ENCODE data around the gene ACTR1A.
"Not testable (repeated sequence)": the region's sequence is repeated elsewhere in the genome, so short reads cannot be mapped to it uniquely, and the experiment has no call there.

Gene ACTR1A

DNA sequence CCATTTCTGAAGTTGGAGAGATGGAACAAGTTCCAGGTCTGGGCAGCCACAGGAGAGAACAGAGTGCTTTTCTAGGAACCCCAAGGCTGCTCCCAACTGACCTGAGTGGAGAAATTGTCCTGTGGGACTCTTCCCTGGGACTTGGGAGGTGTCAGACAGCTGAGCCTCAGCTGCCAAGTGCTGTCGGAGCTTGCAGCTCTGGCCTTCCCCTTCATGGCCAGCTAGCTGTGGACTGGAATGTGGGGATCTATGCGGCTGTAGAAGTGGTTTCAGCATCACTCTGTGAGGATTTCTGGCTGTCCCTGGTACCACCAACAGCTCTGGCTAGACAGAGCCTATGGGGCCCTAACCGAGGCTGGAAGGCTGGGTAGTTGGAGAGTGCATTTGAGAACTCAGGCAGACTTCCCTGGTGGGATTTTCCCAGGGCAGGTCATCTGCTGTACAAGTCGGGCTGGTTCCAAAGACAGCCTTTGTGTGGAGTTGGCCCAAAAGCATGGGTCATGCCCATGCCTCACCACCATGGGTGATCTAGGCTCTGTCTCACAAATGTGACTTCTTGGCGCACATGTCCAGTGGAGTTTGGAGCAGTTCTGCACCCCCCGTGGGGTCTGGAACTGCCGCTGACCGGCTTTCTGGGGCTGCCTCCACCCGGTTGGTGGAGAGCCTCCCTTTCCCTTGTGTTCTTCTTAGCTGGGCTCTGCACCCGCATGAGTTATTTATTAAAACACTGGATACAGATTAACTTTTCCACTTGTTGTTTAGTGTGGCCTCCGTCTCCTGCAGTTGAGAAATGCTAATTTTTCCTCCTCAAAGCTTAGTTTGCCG is 12.2 kb upstream of the ACTR1A start:
- no peak for DNase-seq (ENCODE audit: low spot score)

- DNase-seq (ENCODE audit: low spot score) = peak; percentile 60
Measured at GRCh38 chr10:102511583-102512274, 9.2 kb upstream of the ACTR1A start.

GRCh38 chr10:102509387-102509786 is 6.9 kb upstream of the ACTR1A start:
- no peak for DNase-seq (ENCODE audit: low spot score)

GRCh38 chr10:102508506-102508905 is 6.0 kb upstream of the ACTR1A start:
- DNase-seq (ENCODE audit: low spot score) = no peak

DNA sequence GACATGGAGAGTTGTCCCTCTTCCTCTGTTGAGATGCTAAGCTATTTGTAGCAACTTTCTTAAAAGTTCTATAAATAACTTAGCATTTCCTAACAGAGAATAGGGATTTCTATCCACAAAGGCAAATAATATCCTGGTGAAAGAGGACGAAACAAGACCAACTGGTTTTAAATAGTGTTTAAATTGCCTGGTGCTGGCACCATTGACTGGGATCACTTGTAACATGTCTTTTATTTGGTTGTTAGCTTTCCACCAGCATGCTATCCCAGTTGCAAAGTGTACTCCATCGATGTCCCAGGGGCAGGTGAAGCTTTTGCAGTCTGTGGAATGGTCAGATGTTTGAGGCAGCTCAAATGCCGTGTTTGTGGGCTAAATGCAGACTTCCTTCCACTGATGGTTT is 5.0 kb upstream of the ACTR1A start:
- DNase-seq (ENCODE audit: low spot score) = no peak

- peak; percentile 23 for DNase-seq (ENCODE audit: low spot score)
Measured at GRCh38 chr10:102505462-102506115, 3.1 kb upstream of the ACTR1A start.

DNA sequence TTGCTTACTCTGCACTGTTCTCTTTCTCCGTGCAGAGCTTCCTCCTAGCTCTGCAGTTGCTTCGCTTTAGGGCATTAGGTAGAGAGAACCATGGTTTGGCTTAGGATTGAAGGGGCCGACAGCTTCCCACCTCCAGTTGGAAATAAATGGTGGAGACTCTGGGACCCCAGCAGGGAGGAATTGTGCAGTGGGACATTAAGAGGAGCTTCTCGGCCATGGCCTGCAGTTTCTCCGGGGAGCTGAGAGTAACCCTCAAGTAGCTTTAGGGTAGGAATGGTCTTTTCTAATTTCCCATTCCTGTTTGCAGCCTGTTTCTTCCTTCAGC is 2.4 kb upstream of the ACTR1A start:
- DNase-seq (ENCODE audit: low spot score) = no peak

DNA sequence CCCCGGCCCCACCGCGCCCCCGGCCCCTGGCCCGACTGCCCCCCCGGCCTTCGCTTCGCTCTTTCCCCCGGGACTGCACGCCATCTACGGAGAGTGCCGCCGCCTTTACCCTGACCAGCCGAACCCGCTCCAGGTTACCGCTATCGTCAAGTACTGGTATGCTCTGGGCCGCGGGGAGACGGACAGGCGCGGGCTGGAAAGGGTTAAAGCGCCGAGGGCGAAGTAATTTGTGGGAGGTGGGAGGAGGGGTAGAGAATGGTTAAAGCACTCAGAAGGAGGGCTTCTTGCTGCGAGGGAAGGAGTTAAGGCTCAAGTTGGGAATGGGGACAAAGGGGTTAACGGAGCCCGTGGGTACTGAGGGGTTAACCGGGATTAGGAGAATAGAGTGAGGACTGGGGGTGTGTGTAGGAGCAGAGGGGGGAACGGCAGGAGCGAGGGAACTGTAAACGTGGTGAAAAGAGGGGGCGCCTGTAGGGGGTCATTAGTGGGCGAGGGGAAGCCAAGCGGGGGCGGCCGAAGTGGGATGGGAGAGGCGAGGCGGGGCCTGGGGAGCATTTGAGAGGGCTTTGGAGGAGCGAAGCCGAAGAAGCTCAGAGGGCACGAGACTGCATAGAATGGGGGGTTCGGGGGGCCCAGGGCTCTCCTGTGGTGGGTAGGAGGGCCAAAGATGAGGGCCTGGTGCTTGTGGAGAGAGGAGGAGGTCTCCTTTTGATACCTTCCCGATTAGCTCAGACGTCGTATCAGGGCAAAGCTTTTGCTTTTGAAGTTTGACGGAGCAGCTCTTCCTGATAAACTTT is 1.9 kb upstream of the ACTR1A start:
- DNase-seq (ENCODE audit: low spot score) = peak; percentile 53

- DNase-seq (ENCODE audit: low spot score) = peak; percentile 100
Measured at GRCh38 chr10:102503264-102504178, 1.0 kb upstream of the ACTR1A start, which contains the start of gene SUFU. Gene SUFU, plus strand, starts transcription at chr10:102503972. Its CDS starts 181 bp downstream, at chr10:102504153.

DNA sequence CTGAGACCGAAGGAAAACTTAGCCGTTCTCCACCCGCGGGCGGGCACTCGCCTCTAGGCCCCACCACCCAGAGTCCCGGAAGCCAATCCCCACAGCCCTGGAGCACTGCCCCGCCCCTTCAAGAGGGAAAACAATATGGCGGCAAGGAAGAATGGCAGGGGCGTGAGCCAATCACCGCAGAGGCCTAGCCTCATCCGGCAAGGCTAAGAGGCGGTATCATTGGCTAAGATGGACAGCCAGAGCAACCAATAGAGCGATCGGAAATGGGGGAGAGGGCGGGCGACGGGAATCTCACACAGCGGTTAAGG is 529 bp downstream of the ACTR1A start:
- peak; percentile 99 for DNase-seq (ENCODE audit: low spot score)

DNA sequence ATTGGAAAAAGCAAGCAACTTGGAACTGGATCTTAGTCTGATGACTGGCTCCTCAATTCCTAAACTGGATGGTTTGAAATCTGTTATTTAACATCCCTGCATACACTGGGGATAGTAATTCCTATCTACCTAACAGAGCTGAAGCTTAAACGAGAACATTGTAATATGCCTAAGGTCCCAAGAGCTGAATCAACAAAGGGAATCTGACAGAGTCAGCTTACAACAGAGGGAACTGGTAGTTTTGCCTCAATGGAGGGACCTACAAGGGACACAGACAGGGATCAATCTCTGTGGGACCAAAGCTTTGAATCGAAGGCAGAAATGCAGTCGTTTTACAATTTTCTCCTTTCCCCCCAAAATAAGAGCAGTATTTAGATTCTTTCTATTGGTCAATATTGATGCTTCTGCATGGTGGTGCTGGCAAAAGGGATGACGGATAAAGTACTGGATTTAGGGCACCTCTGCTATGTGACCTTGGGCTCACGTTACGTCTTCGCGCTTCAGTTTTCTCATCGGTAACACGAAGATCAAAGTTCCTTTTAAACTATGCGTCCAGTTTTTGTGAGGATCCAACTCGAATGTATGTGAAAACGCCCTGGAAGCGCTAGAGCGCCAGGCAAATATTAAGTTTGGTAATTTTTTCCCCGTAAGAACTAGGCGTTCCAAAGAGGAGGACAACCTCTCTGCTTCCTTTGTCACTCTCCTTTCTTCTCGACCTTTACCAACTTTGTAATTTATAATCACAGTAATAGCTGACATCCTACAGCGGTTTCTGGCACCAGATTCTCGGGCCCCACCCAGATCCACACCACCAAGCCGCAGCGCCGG is 1.1 kb downstream of the ACTR1A start:
- DNase-seq (ENCODE audit: low spot score) = peak; percentile 23

GRCh38 chr10:102500686-102501085 is 1.8 kb downstream of the ACTR1A start:
- DNase-seq (ENCODE audit: low spot score) = not testable (repeated sequence)

GRCh38 chr10:102499356-102499755 is 3.2 kb downstream of the ACTR1A start:
- DNase-seq (ENCODE audit: low spot score) = no peak

DNA sequence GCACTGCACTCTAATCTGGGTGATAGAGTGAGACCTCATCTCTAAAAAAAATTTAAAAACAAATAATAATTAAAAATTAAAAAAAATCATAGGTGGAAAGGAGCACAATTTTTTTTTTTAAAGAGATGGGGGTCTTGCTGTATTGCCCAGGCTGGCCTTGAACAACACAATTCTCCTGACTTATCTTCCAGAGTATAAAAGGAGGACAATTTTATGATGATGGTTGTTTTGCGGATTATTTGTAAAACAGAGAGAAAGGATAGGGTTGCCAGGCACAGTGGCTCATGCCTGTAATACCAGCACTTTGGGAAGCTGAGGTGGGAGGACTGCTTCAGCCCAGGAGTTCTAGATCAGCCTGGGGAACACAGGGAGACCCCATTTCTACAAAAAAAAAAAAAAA is 5.0 kb downstream of the ACTR1A start:
- DNase-seq (ENCODE audit: low spot score) = no peak

DNA sequence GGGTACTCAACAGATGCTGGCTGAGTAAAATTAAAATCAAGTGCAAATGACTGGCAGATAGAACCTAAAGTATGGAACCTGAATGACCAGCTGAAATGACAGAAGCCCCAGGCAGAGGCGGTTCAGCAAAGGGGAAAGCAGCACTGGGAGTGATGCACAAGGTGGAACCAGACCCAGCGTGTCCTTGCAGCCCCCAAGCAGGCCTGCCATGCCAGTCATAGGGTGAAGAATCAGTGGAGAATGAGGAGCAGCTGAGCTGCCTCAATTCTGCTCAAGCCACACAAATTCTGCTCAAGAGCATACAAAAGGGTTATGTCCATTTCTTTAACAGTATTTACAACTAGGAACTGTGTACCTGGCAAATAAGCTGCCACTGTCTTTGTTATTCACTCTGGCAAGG is 8.7 kb downstream of the ACTR1A start:
- no peak for DNase-seq (ENCODE audit: low spot score)

DNA sequence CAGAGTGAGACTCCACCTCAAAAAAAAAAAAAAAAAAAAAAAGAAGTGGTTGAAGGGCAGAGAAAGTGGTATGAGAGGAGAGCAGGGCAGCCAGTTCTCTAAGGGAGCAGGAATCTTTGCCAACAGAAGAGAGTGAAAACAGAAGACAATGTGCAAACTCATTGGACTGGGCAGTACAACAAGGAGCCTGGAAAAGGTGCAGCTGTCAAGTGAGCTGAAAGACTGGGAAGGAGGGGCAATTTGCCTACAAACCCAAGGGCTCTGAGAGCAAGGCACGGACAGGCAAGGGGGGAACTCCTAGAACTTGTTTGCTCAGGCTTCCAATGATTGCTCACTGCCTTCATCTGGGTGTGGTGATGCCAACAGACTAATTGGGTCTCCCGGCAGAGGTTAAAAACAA is 9.5 kb downstream of the ACTR1A start:
- DNase-seq (ENCODE audit: low spot score) = no peak

DNA sequence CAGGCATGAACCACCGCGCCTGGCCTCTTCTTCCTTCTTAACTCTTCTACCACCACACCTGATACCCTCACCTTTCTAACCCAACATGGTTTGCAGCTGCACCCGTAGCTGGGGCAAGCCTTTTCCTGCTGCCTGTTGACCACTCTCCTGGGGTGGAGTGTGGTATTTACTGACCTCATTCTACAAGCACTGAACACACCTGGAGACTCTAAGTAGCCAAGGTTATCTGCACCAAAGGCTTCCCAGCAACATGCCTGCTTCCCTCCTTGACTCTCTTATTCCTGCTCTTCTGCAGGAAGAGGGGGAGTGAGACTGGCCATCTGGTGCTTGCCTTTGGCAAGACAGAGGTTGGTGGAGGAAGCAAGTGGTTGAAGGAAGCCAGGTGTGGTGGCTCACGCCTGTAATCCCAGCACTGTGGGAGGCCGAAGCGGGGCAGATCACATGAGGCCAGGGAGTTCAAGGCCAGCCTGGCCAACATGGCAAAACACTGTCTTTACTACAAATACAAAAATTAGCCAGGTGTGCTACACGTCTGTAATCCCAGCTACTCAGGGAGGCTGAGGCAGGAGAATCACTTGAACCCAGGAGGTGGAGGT is 10.1 kb downstream of the ACTR1A start:
- no peak for DNase-seq (ENCODE audit: low spot score)

- no peak for DNase-seq (ENCODE audit: low spot score)
Measured at GRCh38 chr10:102491136-102491535, 11.4 kb downstream of the ACTR1A start.

GRCh38 chr10:102485093-102485784 is 17.3 kb downstream of the ACTR1A start:
- DNase-seq (ENCODE audit: low spot score) = no peak
